Renal cortical epithelial cell (primary cell): ENCODE data around the gene SMURF1. TPM values are rescaled to one million over a fixed set of nuclear protein-coding genes. Genes with fewer than 3 reads are reported as not detected.

ENCODE experiments used
- DNase-seq: peaks from one replicate; pipeline ENCODE4 v3.0.0-alpha.2; 2011; ENCODE audit warnings: low read depth
- total RNA-seq: library from RNA; depleted of rRNA; stranded (reverse); fragments of >200 nt; gene quantifications from 2 replicates; pipeline ENCODE4 v1.2.3, GENCODE V29; 2014

The SMURF1 gene
- total RNA-seq, 1 donor from 2014 or later, result 40.6 TPM

DNA sequence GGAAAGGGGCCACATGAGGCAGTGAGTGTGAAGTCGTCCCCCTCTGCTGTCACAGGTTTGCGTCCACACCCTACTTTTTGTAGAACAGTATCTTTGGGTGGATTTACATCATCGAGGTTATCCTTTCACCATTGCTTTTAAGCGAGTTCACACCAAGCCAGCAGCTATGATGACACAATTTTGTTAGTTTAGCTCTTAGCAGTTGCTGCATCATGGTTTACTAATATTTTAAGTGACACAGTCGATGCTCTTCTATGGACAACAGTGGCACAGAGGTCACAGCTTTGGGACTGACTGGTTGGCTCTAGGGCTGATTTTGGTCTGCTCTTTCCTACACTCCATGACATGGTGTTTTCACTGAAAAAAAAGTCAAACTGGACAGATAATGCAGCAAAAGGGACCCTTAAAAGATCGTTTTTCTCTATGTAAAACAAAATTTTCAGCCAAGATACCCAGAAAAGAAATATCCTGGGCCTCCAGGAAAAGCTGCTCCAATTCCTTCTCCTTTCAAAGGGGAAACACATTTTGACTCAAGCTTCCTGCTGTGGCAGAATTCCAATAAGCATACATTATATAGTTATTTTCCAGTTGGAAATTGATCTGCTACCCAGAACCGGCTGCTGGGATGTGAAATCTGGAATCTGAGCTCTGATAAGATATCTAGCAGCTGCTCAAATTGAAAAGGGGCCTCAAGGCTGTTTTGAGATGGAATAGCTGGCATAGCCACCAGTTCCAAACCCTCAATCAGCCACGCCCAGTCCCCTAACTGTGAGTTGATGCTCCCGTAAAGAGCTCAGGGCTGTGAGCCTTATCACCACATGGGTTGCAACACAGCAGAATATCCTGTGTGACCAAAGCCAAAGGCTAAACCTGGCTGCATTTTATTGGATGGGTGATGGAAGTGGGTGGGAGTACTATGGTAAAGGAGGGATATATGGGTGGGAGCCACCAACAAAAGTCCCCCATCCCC lies 114.2 kb downstream of the SMURF1 start:
- no peak for DNase-seq

DNA sequence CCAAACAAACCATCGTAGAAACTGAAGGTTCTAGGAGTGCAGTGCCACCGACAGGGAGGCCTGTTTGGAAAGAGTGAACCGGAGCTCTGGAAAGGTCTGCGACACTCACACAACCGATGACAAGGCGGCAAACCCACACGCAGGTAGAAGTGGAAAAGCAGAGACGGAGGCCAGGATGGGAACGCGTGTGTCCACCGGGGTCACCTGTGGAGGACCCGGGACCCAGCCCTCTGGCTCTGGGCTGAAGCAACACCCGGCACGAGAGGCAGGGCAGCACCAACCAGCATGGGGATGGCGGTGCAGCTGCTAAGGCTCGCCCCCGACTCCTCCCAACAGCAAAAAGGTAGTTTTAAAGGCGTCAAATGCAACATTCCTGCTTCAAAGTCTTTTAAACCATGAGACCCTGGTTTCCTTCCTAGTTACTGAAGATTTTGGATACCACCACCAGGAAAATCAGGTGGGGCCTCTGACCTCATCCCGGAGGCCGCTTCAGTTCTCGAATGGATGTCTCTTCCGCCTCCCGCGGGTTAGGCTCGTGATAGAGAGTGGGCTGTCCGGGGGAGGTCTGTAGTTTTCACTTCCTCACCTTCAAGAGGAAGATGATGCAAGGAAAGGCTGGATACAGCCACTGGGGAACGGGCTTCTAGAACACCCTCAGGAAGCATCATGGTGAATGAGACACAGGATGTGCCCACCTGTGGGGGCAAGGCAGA lies 115.5 kb downstream of the SMURF1 start:
- no peak for DNase-seq

DNA sequence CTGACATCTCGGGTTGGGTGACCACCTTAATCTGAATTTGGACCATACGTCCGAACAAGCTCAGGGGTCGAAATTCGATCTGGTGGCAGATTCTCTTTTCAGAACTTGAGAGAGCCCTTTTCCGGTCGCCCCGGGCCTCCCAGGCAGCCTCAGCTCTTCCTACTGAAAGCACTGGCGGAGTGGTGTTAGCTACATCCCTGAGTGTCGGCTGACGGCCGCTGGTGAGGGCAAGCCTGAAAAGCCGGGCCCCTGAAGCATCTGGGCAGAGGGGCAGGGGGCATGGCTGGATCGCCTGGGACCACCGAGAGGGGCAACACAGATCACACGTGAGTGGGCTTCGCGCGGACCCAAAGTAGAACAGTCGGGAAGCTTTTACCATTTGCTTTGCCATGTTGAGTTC lies 116.1 kb downstream of the SMURF1 start:
- DNase-seq, result no peak

DNA sequence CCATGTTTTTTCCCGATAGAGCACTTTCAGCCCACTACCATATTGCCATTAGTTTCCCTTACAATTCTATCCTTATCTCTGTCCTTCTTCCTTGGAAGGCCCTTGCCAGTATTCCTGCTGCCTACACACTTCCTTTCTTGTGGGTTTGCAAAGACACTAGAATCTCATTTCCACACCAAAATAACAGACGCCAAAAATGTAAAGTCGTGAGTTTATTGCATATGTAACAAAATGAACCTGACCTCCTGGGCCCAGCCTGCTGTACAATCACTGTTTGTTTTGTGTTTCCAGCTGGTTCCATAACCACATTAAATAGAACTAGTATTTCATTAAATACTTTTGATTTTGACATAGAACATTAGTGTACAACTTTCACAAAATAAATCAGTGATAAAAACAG lies 116.7 kb downstream of the SMURF1 start:
- DNase-seq, result no peak

DNA sequence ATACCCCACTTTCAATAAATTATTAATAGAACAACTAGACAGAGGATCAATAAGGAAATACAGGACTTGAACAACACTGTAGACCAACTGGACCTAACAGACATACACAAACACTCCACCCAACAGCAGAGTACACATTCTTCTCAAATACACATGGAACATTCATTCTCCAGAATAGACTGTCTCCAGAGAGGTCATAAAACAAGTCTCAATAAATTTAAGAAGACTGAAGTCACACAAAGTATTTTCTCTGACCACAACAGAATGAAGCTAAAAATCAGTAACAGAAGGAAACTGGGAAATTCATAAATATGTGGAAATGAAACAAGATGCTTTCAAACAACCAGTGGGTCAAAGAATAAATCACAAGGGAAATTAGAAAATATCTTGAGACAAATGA lies 119.8 kb downstream of the SMURF1 start:
- no peak for DNase-seq

DNA sequence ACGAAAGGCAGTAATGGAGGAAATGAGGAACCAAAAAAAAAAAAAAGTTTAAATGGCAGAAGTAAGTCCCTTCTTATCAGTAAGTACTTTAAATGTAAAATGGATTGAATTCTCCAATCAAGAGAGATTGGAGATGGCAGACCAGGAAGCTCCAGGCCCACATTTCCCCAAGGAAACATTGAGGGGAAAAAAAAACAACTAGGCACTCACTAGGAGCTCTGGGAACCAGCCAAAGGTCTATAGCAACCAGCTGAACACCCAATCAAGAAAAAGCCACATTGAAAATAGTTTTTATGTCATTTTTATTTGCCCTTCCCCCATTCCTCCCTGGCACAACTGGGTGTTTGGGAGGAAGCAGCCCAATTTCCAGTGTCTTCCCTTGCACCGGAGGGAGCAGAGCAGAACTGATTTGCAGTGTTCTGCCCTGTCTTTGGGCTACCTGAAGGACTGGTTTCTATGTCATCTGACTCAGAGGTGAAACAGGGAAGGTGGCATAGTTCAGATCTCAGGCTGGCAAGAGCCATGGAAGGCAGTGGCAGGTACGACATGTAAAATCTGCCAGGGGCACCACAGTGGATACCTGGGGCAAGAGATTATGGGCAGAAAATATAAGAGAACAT lies 121.9 kb downstream of the SMURF1 start:
- DNase-seq, result no peak

DNA sequence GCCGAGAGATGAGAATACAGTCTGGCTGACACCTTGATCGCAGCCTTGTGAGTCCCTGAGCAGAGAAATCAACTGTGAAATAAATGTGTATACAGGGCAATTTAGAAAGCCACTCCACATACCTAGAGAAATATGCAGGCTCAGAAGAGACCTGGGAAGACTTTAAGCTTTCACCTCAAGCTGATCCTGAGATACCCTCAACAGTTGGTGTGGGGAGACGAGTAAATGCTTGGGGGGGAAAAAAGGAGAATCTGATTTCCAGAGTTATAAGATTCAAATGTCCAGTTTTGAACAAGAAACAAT lies 123.5 kb downstream of the SMURF1 start:
- DNase-seq, result no peak

DNA sequence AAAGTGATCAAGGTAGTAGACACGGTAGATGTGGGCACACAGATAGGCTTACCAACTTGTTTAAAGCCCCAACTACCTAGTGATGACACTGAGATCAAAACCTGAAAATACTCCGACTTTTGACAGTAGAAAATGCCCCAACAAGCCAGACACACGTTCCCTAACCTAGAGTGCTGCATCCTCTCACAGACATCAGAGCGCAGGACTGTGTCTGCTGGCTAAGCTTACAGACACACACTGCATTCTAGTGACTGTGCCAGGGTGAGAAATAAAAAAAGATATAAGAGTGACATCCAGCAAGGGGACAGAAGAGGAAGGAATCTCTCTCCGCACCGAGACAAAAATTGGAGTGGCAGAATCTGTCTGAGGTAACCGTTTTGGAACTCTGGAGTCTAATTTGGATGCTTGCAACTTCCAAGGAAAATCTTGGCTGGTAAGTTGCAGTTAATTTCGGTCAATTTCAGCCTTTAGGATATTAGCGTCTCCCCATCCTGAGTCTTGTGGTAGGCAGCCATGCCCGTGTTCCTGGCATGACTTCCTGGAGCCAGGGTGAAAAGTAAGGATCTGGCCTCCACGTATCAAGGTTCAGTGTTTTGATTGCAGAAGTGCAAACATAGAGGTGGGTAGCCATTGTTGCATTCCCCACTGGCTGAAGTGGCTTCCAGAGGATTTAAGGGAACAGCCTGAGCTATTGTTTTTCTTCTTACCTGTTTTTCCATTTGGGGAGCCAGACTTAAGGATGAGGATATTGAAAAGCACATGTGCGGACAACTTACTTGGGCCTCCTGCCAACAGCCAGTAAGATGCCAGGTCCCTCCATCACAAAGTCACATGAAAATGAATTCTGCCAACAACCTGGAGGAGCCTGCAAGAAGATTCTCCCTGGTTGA lies 124.1 kb downstream of the SMURF1 start:
- no peak for DNase-seq

DNA sequence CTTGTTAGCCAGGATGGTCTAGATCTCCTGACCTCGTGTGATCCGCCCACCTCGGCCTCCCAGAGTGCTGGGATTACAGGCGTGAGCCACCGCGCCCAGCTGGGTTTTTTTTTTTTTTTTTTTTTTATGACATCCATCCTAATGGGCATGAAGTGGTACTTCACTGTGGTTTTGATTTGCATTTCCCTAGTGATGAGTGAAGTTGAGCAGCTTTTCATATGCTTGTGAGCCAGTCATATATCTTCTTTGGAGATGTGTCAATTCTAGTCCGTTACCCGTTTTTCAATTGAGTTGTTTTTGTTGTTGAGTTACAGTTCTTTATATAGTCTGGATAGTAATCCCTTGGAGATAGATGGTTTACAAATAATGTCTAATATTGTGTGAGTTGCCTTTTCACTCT lies 127.7 kb downstream of the SMURF1 start:
- no peak for DNase-seq

DNA sequence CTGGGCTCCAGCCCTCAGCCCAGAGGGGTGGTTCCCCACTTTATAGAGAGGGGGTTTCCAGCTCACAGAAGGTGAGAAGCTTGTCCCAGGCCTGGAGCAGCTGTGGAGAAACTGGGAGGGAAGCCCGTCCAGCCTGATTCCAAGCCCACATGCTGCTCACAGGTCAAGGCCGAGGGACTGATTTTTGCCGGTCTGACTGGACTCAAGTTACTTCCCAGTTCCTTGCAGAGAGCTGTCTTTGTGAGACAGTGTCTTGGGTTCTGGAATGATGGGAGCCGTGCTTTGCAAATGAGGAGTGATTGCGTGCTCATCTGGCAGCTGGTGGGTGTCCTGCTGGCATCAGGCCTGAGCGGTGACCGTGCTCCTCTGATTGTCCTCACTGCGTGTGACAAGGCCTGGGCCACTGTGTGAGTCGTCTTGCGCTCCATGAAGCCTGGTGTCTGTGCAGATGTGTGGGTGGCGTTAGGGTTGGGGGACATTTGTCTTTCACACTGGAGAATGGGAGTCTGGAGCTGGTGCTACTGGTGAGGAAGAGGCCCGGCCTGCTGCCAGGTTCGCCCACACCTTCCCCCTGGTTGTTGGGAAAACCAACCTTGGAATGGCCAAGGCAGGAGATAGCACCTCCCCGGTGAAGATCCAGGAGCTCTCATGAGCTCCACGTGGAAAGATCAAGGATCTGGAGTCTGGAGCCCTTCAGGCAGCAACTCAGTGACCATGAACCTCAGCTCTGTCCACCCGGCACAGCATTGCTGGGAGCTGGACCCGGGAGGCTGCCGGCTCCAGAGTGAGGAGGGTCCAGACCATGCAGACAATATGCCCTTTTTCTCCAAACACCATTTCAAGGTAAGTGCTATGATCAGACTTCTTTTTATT lies 129.6 kb downstream of the SMURF1 start:
- no peak for DNase-seq

DNA sequence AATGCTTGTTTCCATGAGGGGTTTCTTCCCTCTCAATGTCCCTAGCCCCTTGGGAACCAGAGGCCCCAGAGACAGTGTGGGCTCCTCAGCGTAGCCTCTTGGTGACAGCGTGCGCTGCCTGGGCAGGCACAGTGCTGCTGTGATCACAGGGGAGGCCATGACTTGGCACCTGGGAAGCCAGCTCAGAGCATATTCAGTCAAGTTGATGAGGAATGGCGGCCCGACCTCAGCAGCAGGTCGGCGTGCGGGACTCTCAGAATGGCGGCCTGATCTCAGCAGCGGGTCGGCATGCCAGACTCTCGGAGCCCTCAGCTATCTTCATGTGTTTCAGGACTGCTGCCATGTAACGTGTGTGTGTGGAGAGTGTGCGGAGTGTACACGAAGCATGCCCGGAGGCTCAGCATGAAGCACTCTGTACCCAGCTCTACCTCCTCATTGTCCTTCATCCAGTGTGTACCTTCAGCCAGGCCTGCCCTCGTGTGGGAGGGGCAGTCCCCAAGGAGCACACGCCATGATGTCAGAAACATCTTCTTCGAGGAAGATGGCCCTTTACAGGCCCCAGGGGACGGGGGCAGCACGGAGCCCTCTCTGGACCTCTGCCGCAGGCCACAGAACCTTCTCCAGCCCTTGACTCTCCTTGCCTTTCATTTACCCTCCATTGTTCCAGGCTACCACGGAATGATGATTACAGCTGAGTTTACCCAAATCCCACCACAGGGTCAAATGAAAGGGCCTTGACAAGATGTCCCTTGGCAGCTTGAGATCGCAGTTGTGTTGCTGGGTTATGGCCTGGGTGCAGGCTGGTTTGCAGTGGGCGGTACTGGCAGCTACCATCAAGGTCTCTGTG lies 130.4 kb downstream of the SMURF1 start:
- no peak for DNase-seq

DNA sequence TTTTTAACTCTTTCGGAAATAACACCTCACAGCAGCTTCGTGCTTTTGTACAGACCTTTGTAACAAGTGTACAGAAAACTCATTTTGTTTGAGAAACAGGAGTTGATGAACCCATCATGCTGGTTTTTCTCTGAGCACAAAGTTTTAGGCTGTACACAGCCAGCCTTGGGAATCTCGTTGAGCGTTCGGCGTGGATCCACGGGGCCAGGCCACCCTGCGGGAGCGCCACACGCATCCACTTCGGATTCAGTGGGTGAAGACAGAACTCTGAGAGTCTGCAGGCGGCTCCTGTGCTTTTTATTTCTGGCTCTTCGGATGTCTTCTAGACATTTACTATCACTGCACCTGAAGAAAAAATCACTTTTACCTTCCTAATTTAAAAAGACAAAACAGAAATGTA lies 131.2 kb downstream of the SMURF1 start:
- DNase-seq, result no peak

DNA sequence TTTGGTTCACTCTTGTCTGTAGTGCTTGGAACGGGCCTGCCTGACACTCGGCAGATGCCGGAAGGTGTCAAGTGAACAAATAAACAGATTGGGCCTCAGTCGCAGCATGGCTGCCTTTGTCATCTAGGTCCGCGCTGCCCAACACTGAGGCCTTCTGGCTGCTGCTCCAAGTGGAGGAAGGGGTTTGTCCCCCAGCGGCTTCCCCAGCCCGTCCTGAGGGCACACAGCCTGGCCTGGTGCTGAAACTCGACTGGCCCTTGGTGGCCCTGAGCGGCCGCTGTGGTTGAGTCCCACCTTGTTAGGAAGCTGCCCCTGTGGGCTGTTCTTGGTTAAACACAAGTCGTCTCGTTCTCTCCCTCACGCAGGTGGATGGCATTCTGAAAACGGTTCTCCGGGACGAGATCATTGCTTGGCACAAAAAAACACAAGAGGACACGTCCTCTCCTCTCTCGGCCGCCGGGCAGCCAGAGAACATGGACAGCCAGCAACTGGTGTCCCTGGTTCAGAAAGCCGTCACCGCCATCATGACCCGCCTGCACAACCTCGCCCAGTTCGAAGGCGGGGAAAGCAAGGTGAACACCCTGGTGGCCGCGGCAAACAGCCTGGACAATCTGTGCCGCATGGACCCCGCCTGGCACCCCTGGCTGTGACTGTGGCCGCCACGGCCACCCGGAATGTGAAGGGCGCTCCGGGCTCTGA lies 132.1 kb downstream of the SMURF1 start:
- DNase-seq, result no peak

DNA sequence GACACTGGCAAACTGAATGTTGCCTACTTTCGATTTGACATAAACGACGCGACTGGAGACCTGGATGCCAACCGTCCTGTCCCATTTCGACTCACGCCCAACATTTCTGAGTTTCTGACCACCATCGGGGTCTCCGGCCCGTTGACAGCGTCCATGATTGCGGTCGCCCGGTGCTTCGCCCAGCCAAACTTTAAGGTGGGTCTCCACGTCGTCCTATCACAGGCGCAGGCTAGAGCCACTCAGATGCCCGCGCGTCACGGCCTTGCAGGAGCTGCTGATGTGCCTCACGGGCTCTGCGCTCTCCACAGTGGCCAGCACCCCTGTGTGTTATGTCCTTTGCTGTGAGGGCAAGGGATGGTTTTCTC lies 132.6 kb downstream of the SMURF1 start:
- no peak for DNase-seq

DNA sequence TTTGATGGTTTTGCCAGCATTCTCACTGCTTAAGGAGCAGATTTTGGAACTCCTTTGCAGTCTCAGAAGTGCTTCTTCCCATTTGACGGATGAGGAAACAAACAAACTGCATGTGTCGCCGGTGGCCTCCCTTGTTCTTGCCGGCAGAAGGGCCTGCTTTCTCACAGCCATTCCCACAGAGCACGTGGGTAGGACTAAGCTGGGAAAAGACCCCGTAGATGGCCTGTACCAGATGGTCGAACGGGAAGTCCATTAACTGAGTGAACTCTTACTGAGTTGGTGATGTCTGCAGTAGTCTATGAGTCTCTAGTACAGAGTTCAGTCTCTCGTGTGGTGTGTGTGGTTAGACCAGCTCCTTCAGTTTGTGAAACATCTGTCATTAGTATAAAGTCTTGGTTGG lies 133.6 kb downstream of the SMURF1 start:
- no peak for DNase-seq

DNA sequence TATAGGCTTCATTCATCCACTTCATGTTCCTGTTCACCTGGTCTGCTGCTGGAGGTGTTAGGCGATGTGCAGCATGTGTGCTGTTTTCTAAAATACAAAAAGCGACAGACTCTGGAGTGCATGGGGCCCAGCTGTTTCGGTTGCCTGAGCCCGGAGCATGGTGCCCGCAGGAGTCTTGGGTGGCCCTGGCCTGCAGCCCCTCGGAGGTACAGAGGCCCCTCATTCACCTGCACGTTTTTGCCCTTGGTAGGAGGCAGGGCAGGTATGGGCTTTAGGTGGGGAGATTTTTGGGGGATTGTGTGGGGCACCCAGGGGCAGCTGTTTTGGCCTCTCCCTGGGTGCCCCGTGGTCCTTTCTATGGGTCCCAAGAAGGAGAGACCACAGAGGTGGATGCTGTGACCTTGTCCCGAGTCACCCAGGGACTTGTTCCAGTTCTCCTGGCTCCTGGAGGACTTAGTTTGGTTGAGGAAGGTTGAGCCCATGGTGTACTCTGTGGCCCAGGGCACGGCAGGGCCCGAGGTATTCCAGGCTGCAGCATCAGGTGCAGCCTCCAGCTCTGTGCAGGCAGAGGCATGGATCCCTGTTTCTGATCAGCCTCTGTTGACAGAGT lies 134.9 kb downstream of the SMURF1 start:
- DNase-seq, result no peak

DNA sequence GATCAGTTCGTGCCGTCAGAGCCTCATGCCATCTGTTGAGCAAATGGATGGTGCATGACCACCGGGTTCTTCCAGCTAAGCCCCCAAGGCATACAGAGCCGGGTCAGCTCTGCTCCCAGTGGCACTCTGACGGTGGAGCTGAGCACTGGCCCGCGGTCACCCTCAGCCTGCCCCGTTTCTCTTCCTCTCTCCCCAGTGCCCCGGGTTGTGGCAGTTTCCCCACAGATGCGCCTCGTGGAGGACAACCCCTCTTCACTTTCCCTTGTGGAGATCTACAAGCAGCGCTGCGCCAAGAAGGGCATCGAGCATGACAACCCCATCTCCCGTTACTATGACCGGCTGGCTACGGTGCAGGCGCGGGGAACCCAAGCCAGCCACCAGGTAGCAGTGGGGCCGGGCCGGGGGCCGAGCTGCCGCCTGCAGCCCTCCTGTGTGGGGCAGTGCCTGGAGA lies 135.7 kb downstream of the SMURF1 start:
- DNase-seq, result no peak

DNA sequence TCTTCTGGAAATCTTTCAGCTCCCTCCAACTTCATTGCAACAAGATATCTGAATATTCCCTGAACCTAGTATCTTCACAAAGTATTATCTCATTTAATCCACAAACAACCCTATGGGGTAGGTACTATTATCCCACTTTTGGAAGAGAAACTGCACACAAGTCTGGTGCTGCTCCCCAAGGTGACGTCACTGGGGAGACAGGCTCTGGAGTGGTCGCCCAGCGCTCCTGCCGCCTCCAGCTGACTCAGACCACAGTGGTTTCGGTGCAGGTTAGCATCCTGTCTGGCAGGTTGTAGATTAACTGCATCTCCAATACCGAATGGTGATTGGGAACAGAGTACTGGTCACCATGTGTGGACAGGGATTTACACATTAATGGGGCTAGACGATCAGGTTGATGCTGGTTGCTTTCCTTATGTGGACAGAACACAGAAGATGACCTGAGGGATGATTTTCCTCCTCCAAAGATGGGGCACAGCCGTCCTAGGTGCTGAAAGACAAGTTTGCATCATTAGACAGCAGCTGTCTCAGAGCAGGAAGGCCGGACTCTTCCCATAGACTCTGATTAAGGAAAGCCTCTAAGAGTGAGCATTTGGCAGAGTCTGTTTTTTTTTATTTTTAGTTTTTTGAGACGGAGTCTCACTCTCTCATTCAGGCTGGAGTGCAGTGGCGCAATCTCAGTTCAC lies 137.0 kb downstream of the SMURF1 start:
- peak; percentile 38 for DNase-seq
